ENCODE data around the gene CLUH. TPM values are rescaled to one million over a fixed set of nuclear protein-coding genes. Genes with fewer than 3 reads are reported as not detected.
"Not testable (repeated sequence)": the region's sequence is repeated elsewhere in the genome, so short reads cannot be mapped to it uniquely, and the experiment has no call there.

CLUH gene
- total RNA-seq, 1 experiment from 2014 or later: 17.3 TPM

DNA sequence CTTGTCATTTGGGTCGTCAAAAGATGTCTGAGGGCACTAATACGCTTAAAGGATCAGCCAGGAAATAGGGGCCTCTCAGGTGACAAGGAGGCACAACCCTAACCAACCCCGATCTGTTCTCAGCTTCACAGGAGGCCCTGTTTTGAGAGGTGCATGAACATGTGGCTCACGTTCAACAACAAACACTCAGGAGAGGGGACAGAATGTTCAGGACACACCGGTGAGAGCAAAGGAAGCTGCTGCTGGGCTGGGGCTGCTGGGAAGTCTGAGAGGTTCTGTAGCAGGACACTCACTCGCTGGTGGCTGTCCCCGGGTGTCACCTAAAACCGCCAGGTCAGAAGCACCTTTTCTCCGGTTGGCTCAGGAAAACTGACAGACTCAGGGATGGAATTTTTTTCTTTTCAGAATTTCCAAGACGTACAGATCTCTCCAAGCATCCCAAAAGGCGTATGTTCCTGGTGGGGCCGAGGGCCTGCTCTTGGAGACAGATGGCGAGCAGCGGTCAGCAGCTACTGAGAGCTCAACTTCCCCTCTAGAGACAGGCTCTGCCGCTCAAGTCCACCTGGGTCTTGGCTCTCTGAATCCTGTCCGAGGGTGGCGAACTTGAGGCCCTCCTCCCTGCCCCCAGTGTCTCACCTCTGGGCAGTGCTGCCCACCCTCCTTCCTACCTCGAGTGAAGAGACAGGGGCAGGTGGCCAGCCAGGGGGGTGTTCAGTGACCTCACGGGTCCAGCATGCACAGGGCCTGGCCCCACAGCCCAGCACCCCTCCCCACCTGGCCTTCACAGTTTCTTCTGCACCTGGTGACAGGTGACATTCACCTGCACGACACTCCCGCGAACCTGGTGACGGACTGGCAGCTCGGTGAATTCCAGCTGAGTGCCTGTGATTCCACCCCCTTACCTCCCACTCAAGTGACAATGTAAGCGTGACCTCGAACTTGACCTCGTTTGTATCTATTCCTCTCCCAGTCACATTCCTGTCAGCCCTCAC, 22.9 kb downstream of the CLUH start:
- no peak for DNase-seq (ENCODE audit: low read depth)

DNA sequence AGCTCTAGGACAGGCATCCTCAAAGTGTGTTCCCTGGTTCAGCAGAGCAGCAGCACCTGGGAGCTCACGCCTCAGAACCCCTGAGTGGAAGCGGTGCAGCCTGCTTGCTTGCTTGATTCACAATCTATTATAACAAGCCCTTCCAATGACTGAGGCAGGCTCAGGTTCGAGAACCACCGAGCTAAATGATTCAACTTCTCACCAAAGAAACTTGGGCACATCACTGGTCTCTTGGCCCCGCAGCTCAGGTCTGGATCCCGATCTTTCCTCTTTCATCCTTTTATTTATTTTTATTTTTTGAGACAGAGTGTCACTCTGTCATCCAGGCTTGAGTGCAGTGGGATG, 24.5 kb downstream of the CLUH start:
- no peak for DNase-seq (ENCODE audit: low read depth)

DNA sequence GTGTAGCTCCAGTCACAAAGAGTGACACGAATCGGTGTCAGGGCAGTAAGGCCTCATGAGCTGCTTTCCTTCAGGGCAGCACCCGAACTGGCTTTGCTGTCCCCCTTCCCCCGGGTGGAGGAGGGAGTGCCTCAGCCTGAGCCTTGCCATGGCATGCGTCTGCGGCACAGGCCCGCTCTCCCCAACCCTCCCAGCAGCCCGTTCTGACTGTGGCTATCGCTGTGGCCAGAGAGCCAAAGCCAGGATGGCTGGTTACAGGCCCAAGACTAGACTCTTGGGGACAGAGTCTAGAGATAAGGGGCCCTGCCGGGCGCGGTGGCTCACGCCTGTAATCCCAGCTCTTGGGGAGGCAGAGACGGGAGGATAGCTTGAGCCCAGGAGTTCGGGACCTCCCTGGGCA, 25.9 kb downstream of the CLUH start:
- DNase-seq (ENCODE audit: low read depth): no peak

DNA sequence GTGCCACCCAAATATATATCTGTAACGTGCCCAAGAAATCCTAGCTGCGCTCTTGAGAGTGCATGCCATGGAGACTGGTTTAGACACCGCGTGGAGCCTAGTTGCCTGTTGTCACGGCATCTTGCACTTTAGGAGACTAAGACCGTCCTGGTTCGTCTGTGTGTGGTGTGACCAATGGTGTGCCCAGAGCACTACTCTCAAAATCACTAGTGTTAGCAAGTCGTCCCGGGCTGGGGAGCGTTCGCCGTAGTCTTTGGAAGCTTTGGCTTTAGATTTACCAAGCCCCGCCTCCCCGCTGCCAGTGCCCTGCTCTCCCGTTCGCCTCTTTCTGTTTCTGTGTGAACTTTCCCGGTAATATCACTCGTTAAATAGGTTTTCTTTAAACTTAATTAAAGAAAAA, 27.0 kb downstream of the CLUH start:
- no peak for DNase-seq (ENCODE audit: low read depth)

DNA sequence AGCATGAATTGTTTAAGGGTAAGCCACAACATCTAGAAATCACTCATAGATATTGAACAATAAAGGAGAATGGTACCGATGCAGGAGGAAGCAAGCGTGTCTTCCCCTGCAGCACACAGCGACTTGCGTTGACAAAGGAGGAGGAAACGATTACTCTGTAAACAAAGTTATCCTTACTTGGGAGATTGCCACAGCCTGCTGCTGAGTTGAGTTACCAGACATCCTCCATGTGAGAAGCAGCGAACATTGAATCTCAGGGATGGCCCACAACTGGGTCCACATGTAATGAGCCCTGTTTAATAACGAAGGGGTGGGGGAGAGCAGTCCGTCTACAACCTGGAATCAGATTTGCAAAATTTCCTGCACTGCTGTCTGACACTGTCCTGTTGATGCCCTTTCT, 27.7 kb downstream of the CLUH start:
- DNase-seq (ENCODE audit: low read depth): no peak

DNA sequence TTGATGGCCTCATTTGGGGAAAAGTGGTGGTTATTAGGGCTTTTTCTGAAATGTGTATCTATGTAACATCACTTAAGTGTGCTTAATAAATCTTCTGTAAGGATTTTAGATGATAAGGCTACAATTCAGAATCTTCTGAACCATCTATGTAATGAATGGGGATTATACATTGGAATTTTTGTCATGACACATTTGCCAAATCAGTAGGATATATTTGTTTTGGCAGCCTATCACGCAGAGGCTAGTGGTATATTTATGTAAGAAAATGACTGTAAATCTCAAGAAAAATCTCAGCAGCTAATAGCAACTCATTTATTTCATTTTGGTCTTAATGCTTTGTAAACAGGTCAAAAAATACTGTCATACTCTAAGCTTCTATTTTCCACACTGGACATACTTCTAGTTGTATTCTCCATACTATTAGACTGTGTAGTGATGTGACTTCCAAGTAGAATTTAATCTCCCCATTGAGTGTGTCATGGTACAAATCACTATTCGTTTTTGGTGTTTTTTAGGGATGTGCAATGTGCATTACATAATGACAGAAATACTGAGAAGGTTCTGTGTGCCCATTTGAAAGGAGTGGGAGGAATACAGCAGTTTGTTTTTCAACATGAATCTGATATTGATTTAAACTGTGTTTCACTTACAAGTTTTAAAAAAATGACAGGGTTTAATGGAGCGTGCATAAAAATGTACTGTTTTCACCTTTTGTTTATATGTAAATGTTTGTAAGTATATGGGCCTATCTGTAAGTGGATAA, 29.2 kb downstream of the CLUH start:
- DNase-seq (ENCODE audit: low read depth): no peak

DNA sequence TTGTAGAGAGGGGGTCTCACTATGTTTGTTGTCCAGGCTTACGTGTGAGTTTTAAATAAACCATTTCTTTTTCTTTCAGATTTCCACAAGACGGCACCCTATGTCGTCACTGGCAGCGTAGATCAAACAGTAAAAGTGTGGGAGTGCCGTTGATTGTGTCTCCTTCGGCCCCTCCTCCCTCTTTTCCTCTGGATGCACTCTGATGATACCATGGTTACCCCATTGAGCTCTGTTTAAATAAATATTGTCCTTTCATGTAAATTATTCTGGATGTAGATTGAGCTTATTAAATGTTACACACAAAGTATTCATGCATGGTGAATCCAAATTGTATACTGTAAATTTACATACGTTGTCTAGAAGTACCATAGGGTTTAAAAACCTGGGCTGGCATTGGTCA, 29.9 kb downstream of the CLUH start:
- no peak for DNase-seq (ENCODE audit: low read depth)

DNA sequence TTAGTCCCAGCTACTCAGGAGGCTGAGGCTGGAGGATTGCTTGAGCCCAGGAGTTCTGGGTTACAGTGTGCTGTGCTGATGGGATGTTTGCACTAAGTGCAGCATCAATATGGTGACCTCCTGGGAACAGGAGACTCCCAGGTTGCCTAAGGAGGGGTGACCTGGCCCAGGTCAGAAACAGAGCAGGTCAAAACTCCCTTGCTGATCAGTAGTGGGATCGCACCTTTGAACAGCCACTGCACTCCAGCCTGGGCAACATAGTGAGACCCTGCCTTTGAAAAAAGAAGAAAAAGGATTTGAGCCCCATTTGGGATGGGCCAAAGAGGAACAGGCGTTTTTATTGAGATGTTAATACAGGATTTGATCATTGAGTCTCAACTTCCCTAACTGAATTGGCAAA, 30.6 kb downstream of the CLUH start:
- no peak for DNase-seq (ENCODE audit: low read depth)

DNA sequence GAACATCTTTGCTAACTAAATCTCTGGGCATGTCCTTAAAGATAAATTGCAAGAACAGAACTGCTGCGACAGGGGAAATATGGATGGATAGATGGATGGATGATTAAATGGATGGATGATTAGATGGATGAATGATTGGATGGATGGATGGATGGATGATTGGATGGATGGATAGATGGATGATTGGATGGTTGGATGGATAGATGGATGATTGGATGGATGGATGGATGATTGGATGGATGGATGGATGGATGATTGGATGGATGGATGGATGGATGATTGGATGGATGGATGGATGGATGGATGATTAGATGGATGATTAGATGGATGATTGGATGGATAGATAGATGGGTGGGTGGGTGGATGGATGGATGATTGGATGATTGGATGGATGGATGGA, 32.3 kb downstream of the CLUH start:
- DNase-seq (ENCODE audit: low read depth): not testable (repeated sequence)

DNA sequence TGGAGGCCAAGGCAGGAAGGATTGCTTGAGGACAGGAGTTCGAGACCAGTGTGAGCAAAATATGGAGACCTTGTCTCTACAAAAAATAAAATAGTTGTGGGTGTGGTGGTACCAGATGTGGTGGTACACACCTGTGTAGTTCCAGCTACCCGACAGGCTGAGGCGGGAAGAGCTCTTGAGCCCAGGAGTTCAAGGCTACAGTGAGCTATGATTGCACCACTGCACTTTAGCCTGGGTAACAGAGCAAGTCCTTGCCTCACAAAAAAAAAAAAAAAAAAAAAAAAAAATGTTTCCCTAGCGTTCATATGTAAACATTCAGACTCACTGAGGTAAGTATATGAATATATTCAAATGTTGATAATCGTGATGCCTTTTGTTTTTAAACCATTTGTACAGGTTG, 39.5 kb downstream of the CLUH start:
- no peak for DNase-seq (ENCODE audit: low read depth)

DNA sequence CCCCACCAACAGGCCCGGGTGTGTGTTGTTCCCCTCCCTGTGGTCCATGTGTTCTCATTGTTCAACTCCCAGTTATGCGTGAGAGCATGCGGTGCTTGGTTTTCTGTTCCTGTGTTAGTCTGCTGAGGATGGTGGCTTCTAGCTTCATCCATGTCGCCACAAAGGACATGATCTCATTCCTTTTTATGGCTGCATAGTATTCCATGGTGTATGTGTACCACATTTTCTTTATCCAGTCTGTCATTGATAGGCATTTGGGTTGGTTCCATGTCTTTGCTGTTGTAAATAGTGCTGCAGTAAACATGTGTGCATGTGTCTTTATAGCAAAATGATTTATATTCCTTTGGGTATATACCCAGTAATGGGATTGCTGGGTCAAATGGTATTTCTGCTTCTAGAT, 51.2 kb downstream of the CLUH start:
- DNase-seq (ENCODE audit: low read depth): not testable (repeated sequence)

DNA sequence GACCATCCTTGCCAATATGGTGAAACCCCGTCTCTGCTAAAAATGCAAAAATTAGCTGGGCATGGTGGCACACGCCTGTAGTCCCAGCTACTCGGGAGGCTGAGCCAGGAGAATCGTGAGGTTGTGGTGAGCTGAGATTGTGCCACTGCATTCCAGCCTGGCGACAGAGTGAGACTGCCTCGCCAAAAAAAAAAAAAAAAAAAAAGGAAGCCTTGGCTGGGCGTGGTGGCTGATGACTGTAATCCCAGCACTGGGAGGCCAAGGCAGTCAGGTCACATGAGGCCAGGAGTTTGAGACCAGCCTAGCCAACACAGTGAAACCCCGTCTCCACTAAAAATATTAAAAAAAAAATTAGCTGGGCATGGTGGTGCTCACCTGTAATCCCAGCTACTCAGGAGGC, 52.2 kb downstream of the CLUH start:
- DNase-seq (ENCODE audit: low read depth): peak; percentile 30

DNA sequence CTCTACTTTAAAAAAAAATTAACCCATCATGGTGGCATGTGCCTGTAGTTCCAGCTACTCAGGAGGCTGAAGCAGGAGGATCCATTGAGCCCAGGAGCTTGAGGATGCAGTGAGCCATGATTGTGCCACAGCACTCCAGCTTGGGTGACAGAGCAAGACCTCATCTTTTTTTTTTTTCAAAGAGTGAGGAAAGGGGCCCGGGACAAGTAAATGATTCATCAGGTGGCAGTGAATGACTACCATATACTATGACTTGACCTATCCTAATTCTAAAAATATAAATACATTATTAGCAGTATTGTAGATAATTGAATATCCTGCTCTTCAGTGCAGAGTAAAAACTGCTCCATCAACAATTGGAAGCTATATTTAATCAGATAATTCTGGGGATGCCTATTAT, 55.3 kb downstream of the CLUH start:
- no peak for DNase-seq (ENCODE audit: low read depth)

DNA sequence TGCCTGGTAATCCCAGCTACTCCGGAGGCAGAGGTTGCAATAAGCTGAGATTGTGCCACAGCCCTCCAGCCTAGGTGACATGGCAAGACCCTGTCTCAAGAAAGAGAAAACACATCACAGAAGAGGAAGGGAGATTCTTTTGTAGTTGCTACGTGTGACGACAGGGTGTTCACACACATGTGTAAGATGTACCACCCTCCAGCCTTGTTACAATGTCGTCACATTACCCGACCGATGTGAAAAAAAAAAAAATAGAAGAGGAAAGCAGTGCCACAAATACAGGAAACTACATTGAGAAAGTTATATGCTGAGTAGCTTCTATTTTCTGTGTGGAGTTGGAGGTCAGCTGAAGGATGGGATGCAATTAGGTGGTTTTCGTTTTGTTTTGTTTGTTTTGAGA, 56.0 kb downstream of the CLUH start:
- no peak for DNase-seq (ENCODE audit: low read depth)

DNA sequence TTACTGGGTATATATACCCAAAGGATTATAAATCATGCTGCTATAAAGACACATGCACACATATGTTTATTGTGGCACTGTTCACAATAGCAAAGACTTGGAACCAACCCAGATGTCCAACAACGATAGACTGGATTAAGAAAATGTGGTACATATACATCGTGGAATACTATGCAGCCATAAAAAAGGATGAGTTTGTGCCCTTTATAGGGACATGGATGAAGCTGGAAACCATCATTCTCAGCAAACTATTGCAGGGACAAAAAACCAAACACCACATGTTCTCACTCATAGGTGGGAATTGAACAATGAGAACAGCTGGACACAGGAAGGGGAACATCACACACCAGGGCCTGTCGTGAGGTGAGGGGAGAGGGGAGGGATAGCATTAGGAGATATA, 58.7 kb downstream of the CLUH start:
- not testable (repeated sequence) for DNase-seq (ENCODE audit: low read depth)

DNA sequence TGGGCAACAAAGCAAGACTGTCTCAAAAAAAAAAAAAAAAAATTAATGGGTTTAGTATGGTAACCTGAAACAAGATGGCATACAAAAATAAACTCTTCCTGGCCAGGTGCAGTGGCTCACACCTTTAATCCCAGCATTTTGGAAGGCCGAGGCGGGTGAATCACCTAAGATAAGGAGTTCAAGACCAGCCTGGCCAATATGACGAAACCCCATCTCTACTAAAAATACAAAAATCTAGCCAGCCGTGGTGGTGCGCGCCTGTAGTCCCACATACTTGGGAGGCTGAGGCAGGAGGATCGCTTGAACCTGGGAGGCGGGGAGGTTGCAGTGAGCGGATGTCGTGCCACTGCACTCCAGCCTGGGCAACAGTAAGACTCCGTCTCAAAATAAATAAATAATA, 62.4 kb downstream of the CLUH start:
- DNase-seq (ENCODE audit: low read depth): no peak

DNA sequence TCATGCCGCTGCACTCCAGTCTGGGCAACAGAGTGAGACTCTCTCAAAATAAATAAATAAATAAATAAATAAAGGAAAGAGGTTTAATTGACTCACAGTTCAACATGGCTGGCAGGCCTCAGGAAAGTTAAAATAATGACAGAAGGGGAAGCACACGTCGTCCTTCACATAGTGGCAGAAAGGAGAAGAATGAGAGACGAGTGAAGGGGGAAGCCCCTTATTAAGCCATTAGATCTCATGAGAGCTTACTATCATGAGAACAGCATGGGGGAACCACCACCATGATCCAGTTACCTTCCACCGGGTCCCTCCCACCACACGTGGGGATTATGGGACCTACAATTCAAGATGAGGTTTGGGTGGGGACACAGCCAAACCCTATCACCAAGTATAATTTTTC, 63.6 kb downstream of the CLUH start:
- no peak for DNase-seq (ENCODE audit: low read depth)

DNA sequence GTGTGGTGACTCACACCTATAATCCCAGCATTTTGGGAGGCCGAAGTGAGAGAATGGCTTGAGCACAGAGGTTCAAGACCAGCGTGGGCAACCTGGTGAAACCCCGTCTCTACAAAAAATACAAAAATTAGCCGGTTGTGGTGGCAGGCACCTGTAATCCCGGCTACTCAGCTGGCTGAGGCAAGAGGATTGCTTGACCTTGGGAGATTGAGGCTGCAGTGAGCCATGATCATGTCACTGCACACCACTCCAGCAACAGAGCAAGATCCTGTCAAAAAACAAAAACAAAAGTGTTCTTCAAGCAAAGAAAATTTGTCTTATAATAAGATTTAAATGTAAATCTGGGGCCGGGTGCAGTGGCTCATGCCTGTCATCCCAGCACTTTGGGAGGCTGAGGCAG, 66.6 kb downstream of the CLUH start:
- no peak for DNase-seq (ENCODE audit: low read depth)

Other genes with a start within 250 kb of the CLUH start
- gene METTL16, start 199.9 kb downstream of the CLUH start, total RNA-seq (2014; rRNA removed; shearing (Covaris generic)): 19.1 and 23.3 TPM in 2 replicates
- 93.9 and 106 TPM in 2 replicates for gene PAFAH1B1, start 118.1 kb downstream of the CLUH start, total RNA-seq (2014; rRNA removed; shearing (Covaris generic))
- gene CCDC92B, start 37.9 kb upstream of the CLUH start, total RNA-seq (2014; rRNA removed; shearing (Covaris generic)): not detected in 2 replicates
- gene RAP1GAP2, start 84.7 kb upstream of the CLUH start, total RNA-seq (2014; rRNA removed; shearing (Covaris generic)): 1.2 and 1.3 TPM in 2 replicates

Measured in RPMI7951 (cell line).